Middle frontal gyrus (tissue), 1 donor: ENCODE measurements around the gene VPS33A.
"Not testable (repeated sequence)": the region's sequence is repeated elsewhere in the genome, so short reads cannot be mapped to it uniquely, and the experiment has no call there.

ENCODE experiments used
- DNase-seq: peaks from one replicate; pipeline ENCODE4 v3.0.0-alpha.2; 2015; ENCODE audit warnings: low spot score; ENCODE audit errors: extremely low spot score

VPS33A gene

GRCh38 chr12:122258462-122258861 lies 7.8 kb downstream of the VPS33A start:
- not testable (repeated sequence) for DNase-seq

GRCh38 chr12:122250536-122250935 lies 15.8 kb downstream of the VPS33A start:
- no peak for DNase-seq

GRCh38 chr12:122250047-122250446 lies 16.2 kb downstream of the VPS33A start:
- DNase-seq, result no peak

GRCh38 chr12:122245553-122245952 lies 20.7 kb downstream of the VPS33A start:
- no peak for DNase-seq

GRCh38 chr12:122244565-122245371 lies 21.5 kb downstream of the VPS33A start:
- DNase-seq, result no peak

- DNase-seq, result no peak
Observed at GRCh38 chr12:122243965-122244364, 22.3 kb downstream of the VPS33A start.

- DNase-seq, result no peak
Observed at GRCh38 chr12:122238861-122239260, 27.4 kb downstream of the VPS33A start.

- DNase-seq, result no peak
Observed at GRCh38 chr12:122235741-122236140, 30.6 kb downstream of the VPS33A start.

- DNase-seq, result no peak
Observed at GRCh38 chr12:122232691-122233090, 33.6 kb downstream of the VPS33A start.

GRCh38 chr12:122230798-122231197 lies 35.5 kb downstream of the VPS33A start:
- DNase-seq, result no peak

GRCh38 chr12:122228092-122228491 lies 38.2 kb downstream of the VPS33A start:
- no peak for DNase-seq

- no peak for DNase-seq
Observed at GRCh38 chr12:122227341-122227740, 39.0 kb downstream of the VPS33A start.

- DNase-seq, result no peak
Observed at GRCh38 chr12:122226366-122227125, 39.7 kb downstream of the VPS33A start.

- DNase-seq, result peak; percentile 100
Observed at GRCh38 chr12:122225683-122226365, 40.5 kb downstream of the VPS33A start, which contains the start of gene DIABLO. TSS of gene DIABLO (minus strand) at chr12:122226052. CDS start at chr12:122226014, 38 bp downstream.

- no peak for DNase-seq
Observed at GRCh38 chr12:122216445-122216844, 49.8 kb downstream of the VPS33A start.

- DNase-seq, result no peak
Observed at GRCh38 chr12:122215771-122216170, 50.5 kb downstream of the VPS33A start.

GRCh38 chr12:122208073-122208820 lies 58.0 kb downstream of the VPS33A start:
- no peak for DNase-seq

GRCh38 chr12:122207391-122207790 lies 58.9 kb downstream of the VPS33A start:
- DNase-seq, result no peak

GRCh38 chr12:122206976-122207375 lies 59.3 kb downstream of the VPS33A start:
- no peak for DNase-seq

GRCh38 chr12:122206111-122206881 lies 60.0 kb downstream of the VPS33A start:
- no peak for DNase-seq
